22Rv1 (cell line): ENCODE measurements around the gene GPR157.

ENCODE experiments used
- CTCF ChIP-seq: fragments of 450-650 bp; IDR thresholded peaks from 2 replicates; pipeline ENCODE4 v1.5.1; 2017; ENCODE audit warnings: mild to moderate bottlenecking
- ZFX ChIP-seq: fragments of 450-650 bp; IDR thresholded peaks from 2 replicates; pipeline ENCODE4 v1.6.1; 2017; ENCODE audit warnings: antibody characterized with exemption, borderline replicate concordance

GRCh38 chr1:9169601-9170137 lies 40.8 kb upstream of the GPR157 start:
- TF ChIP-seq CTCF (no peak), ZFX (no peak)
